Measurements from ENCODE around the gene KRTAP5-5.
"Not testable (repeated sequence)": the region's sequence is repeated elsewhere in the genome, so short reads cannot be mapped to it uniquely, and the experiment has no call there.

Gene KRTAP5-5

GRCh38 chr11:1629326-1630185, at the start of gene KRTAP5-5:
TSS of gene KRTAP5-5 (plus strand) at chr11:1629775. CDS start at chr11:1629841, 66 bp downstream.
- DNase-seq (ENCODE audit: low read depth, low spot score): no peak

GRCh38 chr11:1581976-1582375, 47.6 kb upstream of the KRTAP5-5 start:
- DNase-seq (ENCODE audit: low read depth, low spot score): no peak

GRCh38 chr11:1582909-1583308, 46.7 kb upstream of the KRTAP5-5 start:
- DNase-seq (ENCODE audit: low read depth, low spot score): not testable (repeated sequence)

- not testable (repeated sequence) for DNase-seq (ENCODE audit: low read depth, low spot score)
Measured at GRCh38 chr11:1584661-1585370, 44.8 kb upstream of the KRTAP5-5 start, which contains the start of gene KRTAP5-1. TSS of gene KRTAP5-1 (minus strand) at chr11:1585283. CDS start at chr11:1585249, 34 bp downstream.

- DNase-seq (ENCODE audit: low read depth, low spot score): no peak
Measured at GRCh38 chr11:1586699-1587098, 42.9 kb upstream of the KRTAP5-5 start.

GRCh38 chr11:1589191-1589963, 40.2 kb upstream of the KRTAP5-5 start:
- not testable (repeated sequence) for DNase-seq (ENCODE audit: low read depth, low spot score)

- no peak for DNase-seq (ENCODE audit: low read depth, low spot score)
Measured at GRCh38 chr11:1589996-1590395, 39.6 kb upstream of the KRTAP5-5 start.

GRCh38 chr11:1592628-1593027, 36.9 kb upstream of the KRTAP5-5 start:
- DNase-seq (ENCODE audit: low read depth, low spot score): no peak

GRCh38 chr11:1595994-1596575, 33.5 kb upstream of the KRTAP5-5 start:
- DNase-seq (ENCODE audit: low read depth, low spot score): not testable (repeated sequence)

- DNase-seq (ENCODE audit: low read depth, low spot score): not testable (repeated sequence)
Measured at GRCh38 chr11:1596576-1597121, 32.9 kb upstream of the KRTAP5-5 start.

- DNase-seq (ENCODE audit: low read depth, low spot score): no peak
Measured at GRCh38 chr11:1597331-1597993, 32.1 kb upstream of the KRTAP5-5 start.

GRCh38 chr11:1597994-1598380, 31.6 kb upstream of the KRTAP5-5 start, which contains the start of gene KRTAP5-2:
TSS of gene KRTAP5-2 (minus strand) at chr11:1598294. CDS start at chr11:1598250, 44 bp downstream.
- DNase-seq (ENCODE audit: low read depth, low spot score): no peak

- not testable (repeated sequence) for DNase-seq (ENCODE audit: low read depth, low spot score)
Measured at GRCh38 chr11:1598406-1598805, 31.2 kb upstream of the KRTAP5-5 start.

GRCh38 chr11:1598816-1599215, 30.8 kb upstream of the KRTAP5-5 start:
- DNase-seq (ENCODE audit: low read depth, low spot score): no peak

GRCh38 chr11:1600626-1601025, 28.9 kb upstream of the KRTAP5-5 start:
- no peak for DNase-seq (ENCODE audit: low read depth, low spot score)

- DNase-seq (ENCODE audit: low read depth, low spot score): not testable (repeated sequence)
Measured at GRCh38 chr11:1601663-1602062, 27.9 kb upstream of the KRTAP5-5 start.

GRCh38 chr11:1603629-1604028, 25.9 kb upstream of the KRTAP5-5 start:
- DNase-seq (ENCODE audit: low read depth, low spot score): no peak

GRCh38 chr11:1604181-1604580, 25.4 kb upstream of the KRTAP5-5 start:
- no peak for DNase-seq (ENCODE audit: low read depth, low spot score)

- no peak for DNase-seq (ENCODE audit: low read depth, low spot score)
Measured at GRCh38 chr11:1604711-1605110, 24.9 kb upstream of the KRTAP5-5 start.

- DNase-seq (ENCODE audit: low read depth, low spot score): not testable (repeated sequence)
Measured at GRCh38 chr11:1605923-1606322, 23.7 kb upstream of the KRTAP5-5 start.
